CD14-positive monocyte (primary cell): ENCODE data around the gene ZNF500. TPM values are rescaled to one million over a fixed set of nuclear protein-coding genes. Genes with fewer than 3 reads are reported as not detected.
A peak's percentile ranks its signal among the peaks of the same experiment; 100 is the strongest.

Source experiments
- DNase-seq, 3 donors: peaks; one replicate each; pipeline ENCODE4 v3.0.0-alpha.2; 2011 to 2022
- H2AFZ ChIP-seq: 2 replicates; pipeline ENCODE4 v1.6.0; 2012; ENCODE audit warnings: mild to moderate bottlenecking, low read depth, low read length, inconsistent platforms; ENCODE audit not compliant: insufficient read depth, poor library complexity, severe bottlenecking
- H3K27ac ChIP-seq, 2 donors: 1 replicate in 1 of 2; 2 replicates in 1 of 2; pipeline ENCODE4 v1.5.1; 2012 to 2013; ENCODE audit warnings: low read length in 2 of 2, control low read depth in 1 of 2, inconsistent platforms in 1 of 2, low read depth in 1 of 2, mild to moderate bottlenecking in 1 of 2
- H3K27me3 ChIP-seq, 2 donors: one replicate each; pipeline versions ENCODE4 v1.6.0 to v1.6.1; 2011 to 2013; ENCODE audit warnings: low read length in 2 of 2; ENCODE audit not compliant: control insufficient read depth in 2 of 2, insufficient read depth in 2 of 2
- H3K36me3 ChIP-seq, 2 donors: replicated peaks in 1 of 2; 1 replicate in 1 of 2; 2 replicates in 1 of 2; pipeline versions ENCODE4 v1.5.1 to v1.6.1; 2012 to 2013; ENCODE audit warnings: low read length in 2 of 2, control low read depth in 1 of 2, inconsistent platforms in 1 of 2, mild to moderate bottlenecking in 1 of 2; ENCODE audit not compliant: insufficient read depth in 2 of 2, control insufficient read depth in 1 of 2
- H3K4me1 ChIP-seq, 2 donors: 1 replicate in 1 of 2; 2 replicates in 1 of 2; pipeline versions ENCODE4 v1.5.1 to v1.6.1; 2012 to 2013; ENCODE audit warnings: low read length in 2 of 2, control low read depth in 1 of 2, inconsistent platforms in 1 of 2, mild to moderate bottlenecking in 1 of 2, moderate library complexity in 1 of 2; ENCODE audit not compliant: insufficient read depth in 2 of 2, control insufficient read depth in 1 of 2
- H3K4me2 ChIP-seq: replicated peaks from 2 replicates; pipeline ENCODE3; 2012; ENCODE audit warnings: low read length, moderate library complexity, mild to moderate bottlenecking; ENCODE audit not compliant: poor library complexity, severe bottlenecking; ENCODE audit errors: extremely low read depth
- H3K4me3 ChIP-seq, 3 experiments: fragments of 200-600 bp in 1 of 3; sonication (generic) in 1 of 3; replicated peaks in 1 of 3; 1 replicate in 2 of 3; 2 replicates in 1 of 3; pipeline ENCODE4 v1.5.1; 2011 to 2013; ENCODE audit warnings: low read length in 3 of 3, mild to moderate bottlenecking in 3 of 3, control low read depth in 2 of 3, low read depth in 2 of 3, inconsistent platforms in 1 of 3, moderate library complexity in 1 of 3
- H3K79me2 ChIP-seq: 2 replicates; pipeline ENCODE4 v1.6.0; 2012; ENCODE audit warnings: mild to moderate bottlenecking, control low read depth, inconsistent platforms, low read length, moderate library complexity; ENCODE audit not compliant: insufficient read depth
- H3K9ac ChIP-seq: 2 replicates; pipeline ENCODE4 v1.6.0; 2017; ENCODE audit warnings: low read length, mild to moderate bottlenecking; ENCODE audit not compliant: insufficient read depth, poor library complexity, severe bottlenecking
- H3K9me3 ChIP-seq, 2 donors: replicated peaks in 1 of 2; 1 replicate in 1 of 2; 2 replicates in 1 of 2; pipeline versions ENCODE4 v1.5.1 to v1.6.1; 2012 to 2013; ENCODE audit warnings: low read length in 2 of 2, control low read depth in 1 of 2; ENCODE audit not compliant: control insufficient read depth in 1 of 2, insufficient read depth in 1 of 2
- H4K20me1 ChIP-seq: 2 replicates; pipeline ENCODE4 v1.6.0; 2012; ENCODE audit warnings: mild to moderate bottlenecking, low read length, control low read depth, moderate library complexity; ENCODE audit not compliant: insufficient read depth
- H3K27ac Mint-ChIP-seq, 7 donors: one replicate each; pipeline ENCODE4 v1.8.0; 2020; ENCODE audit warnings: mild to moderate bottlenecking in 7 of 7, mixed read lengths in 7 of 7, moderate library complexity in 6 of 7, inconsistent platforms in 2 of 7
- H3K27me3 Mint-ChIP-seq, 3 donors: one replicate each; pipeline ENCODE4 v1.8.0; 2021 to 2022; ENCODE audit warnings: low read depth in 3 of 3, mild to moderate bottlenecking in 3 of 3, mixed read lengths in 3 of 3, moderate library complexity in 3 of 3, inconsistent platforms in 1 of 3
- H3K36me3 Mint-ChIP-seq, 2 donors: one replicate each; pipeline ENCODE4 v1.8.0; 2020; ENCODE audit warnings: mixed read lengths in 2 of 2, inconsistent platforms in 1 of 2, mild to moderate bottlenecking in 1 of 2
- H3K4me1 Mint-ChIP-seq: one replicate; pipeline ENCODE4 v1.8.0; 2020; ENCODE audit warnings: mild to moderate bottlenecking, mixed read lengths
- H3K4me3 Mint-ChIP-seq, 2 donors: one replicate each; pipeline ENCODE4 v1.8.0; 2020; ENCODE audit warnings: mild to moderate bottlenecking in 2 of 2, mixed read lengths in 2 of 2, moderate library complexity in 1 of 2
- H3K9me3 Mint-ChIP-seq, 7 donors: one replicate each; pipeline ENCODE4 v1.8.0; 2020 to 2022; ENCODE audit warnings: mixed read lengths in 7 of 7, mild to moderate bottlenecking in 6 of 7, moderate library complexity in 6 of 7, inconsistent platforms in 2 of 7
- WGBS: methylation state at CpG from one replicate; pipeline ENCODE4 v1.1.5; 2013; ENCODE audit warnings: missing lambda C conversion rate; ENCODE audit not compliant: insufficient coverage; 5-methylcytosine and 5-hydroxymethylcytosine counted together
- intact Hi-C, 2 donors: fragments of 100-400 bp; cut with micrococcal nuclease; formaldehyde crosslinking; loops; one replicate each; pipeline versions ENCODE4 v1.15.0 to v1.15.1; 2023
- polyA plus RNA-seq, 3 donors: library from polyadenylated mRNA; depleted of rRNA in 1 of 3; unstranded in 2 of 3; stranded (reverse) in 1 of 3; fragments of 300-500 nt in 2 of 3; fragments of >200 nt in 1 of 3; fragmentation: Illumina TruSeq in 2 of 3; gene quantifications; 1 replicate in 2 of 3; 2 replicates in 1 of 3; pipeline ENCODE4 v1.2.3, GENCODE V29; 2012 to 2021
- TF ChIP-seq, protein P1 (sequence below): fragments of 200-600 bp; IDR thresholded peaks from one replicate; pipeline ENCODE4 v1.8.0; 2022; ENCODE audit warnings: antibody characterized with exemption, mild to moderate bottlenecking

The ZNF500 gene
- polyA plus RNA-seq, 3 donors: 2.4 to 5.6 (median 5.2) TPM

DNA sequence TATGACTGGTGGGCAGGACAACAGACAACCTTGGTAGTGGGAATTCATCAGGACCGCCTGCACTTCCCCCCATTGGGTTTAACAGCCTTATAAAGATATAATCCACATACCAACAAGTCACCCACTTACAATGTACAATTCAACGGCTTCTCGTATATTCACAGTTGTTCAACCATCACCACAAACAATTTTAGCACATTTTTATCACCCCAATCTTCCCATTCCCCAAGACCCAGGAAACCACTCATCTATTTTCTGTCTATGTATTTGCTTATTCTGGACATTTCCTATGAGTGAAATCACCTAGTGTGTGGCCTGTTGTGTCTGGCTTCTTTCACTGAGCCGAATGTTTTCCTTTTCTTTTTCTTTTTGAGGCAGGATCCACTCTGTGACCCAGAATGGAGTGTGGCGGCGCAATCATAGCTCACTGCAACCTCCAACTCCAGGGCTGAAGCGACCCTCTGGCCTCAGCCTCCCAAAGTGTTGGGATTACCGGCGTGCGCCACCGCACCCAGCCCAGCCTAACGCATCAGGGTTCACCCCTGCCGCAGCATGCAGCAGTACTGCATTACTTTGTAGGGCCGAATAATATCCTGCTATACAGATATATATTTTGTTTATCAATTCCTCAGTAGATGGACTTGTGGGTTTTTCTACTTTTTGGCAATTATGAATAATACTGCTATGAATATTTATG, 43.7 kb downstream of the ZNF500 start:
- Histone ChIP-seq H3K4me3 (no peak overlapping the region), H3K9ac (no peak overlapping the region), H3K9me3 (no peaks in the 10 kb centered on the region), H4K20me1 (no peaks in the 10 kb centered on the region), H3K79me2 (no peaks in the 10 kb centered on the region), H3K36me3 (peaks cover 27 to 51% of the 10 kb centered on the region in 2 donors), H3K4me2 (no peak overlapping the region), H3K27me3 (no peaks in the 10 kb centered on the region), H2AFZ (no peak overlapping the region), H3K4me1 (no peaks in the 10 kb centered on the region), H3K27ac (no peak overlapping the region)
- Mint-ChIP-seq H3K27me3 (no peaks in the 10 kb centered on the region), H3K4me3 (no peak overlapping the region), H3K9me3 (no peaks in the 10 kb centered on the region), H3K4me1 (no peaks in the 10 kb centered on the region), H3K36me3 (peaks cover 30 to 51% of the 10 kb centered on the region in 2 donors), H3K27ac (no peak overlapping the region)
- TF ChIP-seq, protein P1, sequence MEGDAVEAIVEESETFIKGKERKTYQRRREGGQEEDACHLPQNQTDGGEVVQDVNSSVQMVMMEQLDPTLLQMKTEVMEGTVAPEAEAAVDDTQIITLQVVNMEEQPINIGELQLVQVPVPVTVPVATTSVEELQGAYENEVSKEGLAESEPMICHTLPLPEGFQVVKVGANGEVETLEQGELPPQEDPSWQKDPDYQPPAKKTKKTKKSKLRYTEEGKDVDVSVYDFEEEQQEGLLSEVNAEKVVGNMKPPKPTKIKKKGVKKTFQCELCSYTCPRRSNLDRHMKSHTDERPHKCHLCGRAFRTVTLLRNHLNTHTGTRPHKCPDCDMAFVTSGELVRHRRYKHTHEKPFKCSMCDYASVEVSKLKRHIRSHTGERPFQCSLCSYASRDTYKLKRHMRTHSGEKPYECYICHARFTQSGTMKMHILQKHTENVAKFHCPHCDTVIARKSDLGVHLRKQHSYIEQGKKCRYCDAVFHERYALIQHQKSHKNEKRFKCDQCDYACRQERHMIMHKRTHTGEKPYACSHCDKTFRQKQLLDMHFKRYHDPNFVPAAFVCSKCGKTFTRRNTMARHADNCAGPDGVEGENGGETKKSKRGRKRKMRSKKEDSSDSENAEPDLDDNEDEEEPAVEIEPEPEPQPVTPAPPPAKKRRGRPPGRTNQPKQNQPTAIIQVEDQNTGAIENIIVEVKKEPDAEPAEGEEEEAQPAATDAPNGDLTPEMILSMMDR: no peak
- 94% methylated on average over 5 of the region's 14 CpGs for WGBS
- intact Hi-C loops: no loop called here
- DNase-seq: no peak

DNA sequence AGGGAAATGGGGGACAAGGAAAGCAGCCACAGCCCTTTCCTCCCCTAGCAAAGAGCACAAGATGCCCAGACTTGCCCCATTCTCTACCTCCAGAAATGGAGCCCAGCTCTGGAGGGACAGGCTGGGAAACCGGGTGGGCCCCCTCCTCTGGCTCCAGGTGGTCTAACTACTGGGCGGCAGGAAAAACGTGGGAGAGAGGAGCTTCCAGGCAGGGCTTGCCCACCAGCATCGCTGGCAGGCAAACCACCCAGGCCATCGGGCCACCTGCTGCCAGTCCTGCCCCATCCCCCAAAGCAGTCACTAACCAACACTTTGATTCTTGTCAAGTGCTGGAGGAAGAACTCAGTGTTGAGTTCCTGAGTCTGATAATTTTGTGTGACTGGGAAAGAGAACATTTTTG, 48.5 kb downstream of the ZNF500 start:
- no peak overlapping the region for H2AFZ ChIP-seq
- no peaks in the 10 kb centered on the region for H3K9me3 ChIP-seq
- Mint-ChIP-seq H3K36me3 (peaks cover 29 to 45% of the 10 kb centered on the region in 2 donors), H3K9me3 (no peaks in the 10 kb centered on the region), H3K4me1 (no peaks in the 10 kb centered on the region), H3K27ac (peak overlapping the region in 1 of 7 donors; percentile 48), H3K27me3 (no peaks in the 10 kb centered on the region), H3K4me3 (no peak overlapping the region)
- H4K20me1 ChIP-seq: no peaks in the 10 kb centered on the region
- peaks cover 23 to 42% of the 10 kb centered on the region in 2 donors for H3K36me3 ChIP-seq
- no peaks in the 10 kb centered on the region for H3K79me2 ChIP-seq
- DNase-seq: no peak
- TF ChIP-seq, protein P1: no peak
- H3K9ac ChIP-seq: no peak overlapping the region
- intact Hi-C loops: no loop called here
- WGBS: 100% methylated on average over 3 of the region's 5 CpGs
- no peak overlapping the region for H3K27ac ChIP-seq
- H3K4me1 ChIP-seq: no peaks in the 10 kb centered on the region
- H3K27me3 ChIP-seq: no peaks in the 10 kb centered on the region
- H3K4me2 ChIP-seq: no peak overlapping the region
- H3K4me3 ChIP-seq: no peak overlapping the region
